22Rv1 (cell line): ENCODE results near the gene OTOP1.

ENCODE experiments used
- ZFX ChIP-seq: fragments of 450-650 bp; IDR thresholded peaks from 2 replicates; pipeline ENCODE4 v1.6.1; 2017; ENCODE audit warnings: antibody characterized with exemption, borderline replicate concordance
- TF ChIP-seq, protein P1 (sequence below): fragments of 450-650 bp; IDR thresholded peaks from 2 replicates; pipeline ENCODE4 v1.5.1; 2017; ENCODE audit warnings: mild to moderate bottlenecking

DNA sequence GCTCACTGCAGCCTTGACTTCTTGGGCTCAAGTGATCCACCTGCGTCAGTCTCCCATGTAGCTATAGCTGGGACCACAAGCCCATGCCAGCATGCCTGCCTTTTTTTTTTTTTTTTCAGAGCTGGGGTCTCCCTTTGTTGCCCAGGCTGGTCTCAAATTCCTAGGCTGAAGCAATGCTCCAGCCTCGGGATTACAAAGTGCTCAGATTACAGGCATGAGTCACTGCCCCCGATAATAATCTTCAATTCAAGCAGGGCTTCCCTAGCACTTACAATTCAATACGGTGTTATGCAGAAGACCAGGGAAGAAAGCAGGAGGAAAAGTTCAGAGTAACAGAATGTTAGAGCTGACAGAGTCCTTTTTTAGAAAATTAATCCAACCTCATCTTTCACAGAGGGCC is 26.1 kb downstream of the OTOP1 start:
- TF ChIP-seq, protein P1, sequence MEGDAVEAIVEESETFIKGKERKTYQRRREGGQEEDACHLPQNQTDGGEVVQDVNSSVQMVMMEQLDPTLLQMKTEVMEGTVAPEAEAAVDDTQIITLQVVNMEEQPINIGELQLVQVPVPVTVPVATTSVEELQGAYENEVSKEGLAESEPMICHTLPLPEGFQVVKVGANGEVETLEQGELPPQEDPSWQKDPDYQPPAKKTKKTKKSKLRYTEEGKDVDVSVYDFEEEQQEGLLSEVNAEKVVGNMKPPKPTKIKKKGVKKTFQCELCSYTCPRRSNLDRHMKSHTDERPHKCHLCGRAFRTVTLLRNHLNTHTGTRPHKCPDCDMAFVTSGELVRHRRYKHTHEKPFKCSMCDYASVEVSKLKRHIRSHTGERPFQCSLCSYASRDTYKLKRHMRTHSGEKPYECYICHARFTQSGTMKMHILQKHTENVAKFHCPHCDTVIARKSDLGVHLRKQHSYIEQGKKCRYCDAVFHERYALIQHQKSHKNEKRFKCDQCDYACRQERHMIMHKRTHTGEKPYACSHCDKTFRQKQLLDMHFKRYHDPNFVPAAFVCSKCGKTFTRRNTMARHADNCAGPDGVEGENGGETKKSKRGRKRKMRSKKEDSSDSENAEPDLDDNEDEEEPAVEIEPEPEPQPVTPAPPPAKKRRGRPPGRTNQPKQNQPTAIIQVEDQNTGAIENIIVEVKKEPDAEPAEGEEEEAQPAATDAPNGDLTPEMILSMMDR = no peak
- no peak for TF ChIP-seq ZFX
